Measurements from ENCODE around the gene COPB2.

The COPB2 gene

DNA sequence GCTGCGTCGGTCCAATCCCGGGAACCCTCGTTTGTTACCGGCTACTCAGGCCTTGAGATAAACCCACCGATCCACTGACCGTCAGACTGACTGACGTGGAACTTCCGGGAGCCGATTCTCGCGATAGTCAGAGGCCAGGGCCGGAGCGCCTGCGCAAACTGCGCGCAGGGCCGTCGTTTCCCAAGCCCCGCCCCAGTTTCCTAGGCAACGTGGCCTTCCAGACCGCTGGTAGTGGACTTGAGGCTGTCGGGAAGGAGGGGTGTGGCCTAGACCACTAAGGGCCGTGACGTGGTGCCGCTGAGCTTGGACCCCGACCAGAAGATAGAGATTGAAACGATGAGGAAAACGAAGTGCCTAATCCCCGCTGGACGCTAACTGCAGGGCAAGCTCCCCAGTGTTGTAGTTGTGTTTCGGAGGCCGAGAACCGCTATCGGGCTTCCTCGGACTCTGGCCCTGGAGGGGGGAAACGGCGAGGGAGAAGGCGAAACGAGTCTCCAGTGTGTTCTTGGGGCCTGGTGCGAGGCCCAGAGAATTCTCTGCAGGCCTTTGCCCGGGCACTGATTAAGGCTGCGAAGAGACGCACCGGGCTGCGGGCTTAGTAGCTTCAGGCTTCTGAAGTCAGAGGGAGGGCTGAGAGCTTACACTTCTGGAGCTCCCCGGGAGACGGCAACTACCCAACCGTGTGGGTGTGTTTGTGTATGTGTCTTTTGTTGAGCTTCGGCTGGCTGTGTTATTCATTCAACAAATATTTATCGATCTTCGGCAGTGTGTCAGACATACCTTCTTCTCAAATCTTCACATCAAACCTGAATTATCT lies at the start of gene COPB2:
Gene COPB2, minus strand, starts transcription at position 96 of the 817 bp plus-strand sequence. CDS start 97 bp downstream, outside the sequence.
- H3K9ac ChIP-seq (ENCODE audit: low read length): peak within 1 kb of the TSS; percentile 94
- peak within 1 kb of the TSS; percentile 86 for H3K27ac ChIP-seq (ENCODE audit: low read depth, low read length)
- H3K4me1 ChIP-seq (ENCODE audit: control insufficient read depth, insufficient read depth, low read length): peaks cover 15% of the 10 kb centered on the region
- no peaks in the 10 kb centered on the region for H3K36me3 ChIP-seq (ENCODE audit: control insufficient read depth, insufficient read depth, low read length)
- H3K27me3 ChIP-seq (ENCODE audit: control insufficient read depth, insufficient read depth, low read length): no peaks in the 10 kb centered on the region
- peak within 1 kb of the TSS; percentile 82 for H3K4me3 ChIP-seq (ENCODE audit: low read length)

DNA sequence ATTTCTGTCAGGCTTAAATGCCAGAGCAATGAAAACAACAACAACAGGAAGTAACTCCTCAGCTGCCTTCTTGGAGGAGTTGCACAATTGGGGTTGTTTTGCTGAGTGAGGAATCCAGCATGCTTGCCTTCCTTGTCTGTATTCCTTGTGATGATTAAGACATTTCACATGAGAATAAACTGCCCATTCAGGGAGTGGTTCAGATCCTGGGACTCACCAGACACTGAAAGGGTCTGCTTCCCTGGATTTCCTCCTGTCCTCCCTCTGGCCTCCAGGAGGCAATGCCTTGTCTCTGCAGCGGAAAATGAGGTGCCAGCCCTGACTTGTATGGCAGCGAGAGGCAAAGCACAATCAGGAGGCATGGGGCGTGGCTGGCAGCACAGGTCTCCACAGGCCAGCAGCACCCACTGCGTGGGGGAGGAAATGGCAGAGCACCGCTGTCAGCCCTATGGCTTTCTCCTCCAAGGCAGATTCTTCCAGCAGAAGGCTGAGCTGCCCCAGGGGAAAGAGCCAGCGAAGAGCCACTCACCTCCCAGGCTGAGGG lies 45.4 kb upstream of the COPB2 start:
- Histone ChIP-seq H3K36me3 (ENCODE audit: control insufficient read depth, insufficient read depth, low read length) (no peaks in the 10 kb centered on the region), H3K27ac (ENCODE audit: low read depth, low read length) (no peak overlapping the region), H3K27me3 (ENCODE audit: control insufficient read depth, insufficient read depth, low read length) (no peaks in the 10 kb centered on the region), H3K4me3 (ENCODE audit: low read length) (no peak overlapping the region), H3K9ac (ENCODE audit: low read length) (no peak overlapping the region), H3K4me1 (ENCODE audit: control insufficient read depth, insufficient read depth, low read length) (no peaks in the 10 kb centered on the region)

DNA sequence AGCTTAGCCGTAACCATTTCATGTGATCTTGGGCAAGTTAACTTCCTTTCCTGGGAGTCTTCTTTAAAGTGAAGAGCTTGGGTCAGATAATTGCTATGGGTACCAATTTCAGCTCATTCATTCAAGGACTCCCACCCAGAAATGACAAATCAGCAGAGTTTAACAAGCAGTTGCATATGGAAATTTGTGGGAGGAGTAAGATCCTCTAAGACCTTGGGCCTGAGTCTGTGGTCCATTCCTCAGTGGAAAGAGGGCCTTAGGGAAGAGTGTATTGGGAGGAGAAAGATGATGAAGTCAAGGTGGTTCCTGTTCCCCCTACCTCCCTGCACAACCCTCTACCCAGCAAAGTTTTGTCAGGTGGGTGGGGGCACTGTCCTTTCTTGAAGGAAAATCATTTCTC lies 44.8 kb upstream of the COPB2 start:
- Histone ChIP-seq H3K9ac (ENCODE audit: low read length) (no peak overlapping the region), H3K36me3 (ENCODE audit: control insufficient read depth, insufficient read depth, low read length) (no peaks in the 10 kb centered on the region), H3K27ac (ENCODE audit: low read depth, low read length) (no peak overlapping the region), H3K4me1 (ENCODE audit: control insufficient read depth, insufficient read depth, low read length) (no peaks in the 10 kb centered on the region), H3K27me3 (ENCODE audit: control insufficient read depth, insufficient read depth, low read length) (no peaks in the 10 kb centered on the region), H3K4me3 (ENCODE audit: low read length) (no peak overlapping the region)

GRCh38 chr3:139433089-139433488 lies 43.6 kb upstream of the COPB2 start:
- Histone ChIP-seq H3K4me3 (ENCODE audit: low read length) (no peak overlapping the region), H3K36me3 (ENCODE audit: control insufficient read depth, insufficient read depth, low read length) (no peaks in the 10 kb centered on the region), H3K4me1 (ENCODE audit: control insufficient read depth, insufficient read depth, low read length) (no peaks in the 10 kb centered on the region), H3K9ac (ENCODE audit: low read length) (no peak overlapping the region), H3K27me3 (ENCODE audit: control insufficient read depth, insufficient read depth, low read length) (no peaks in the 10 kb centered on the region), H3K27ac (ENCODE audit: low read depth, low read length) (no peak overlapping the region)

- no peak overlapping the region for H3K27ac ChIP-seq (ENCODE audit: low read depth, low read length)
- H3K4me1 ChIP-seq (ENCODE audit: control insufficient read depth, insufficient read depth, low read length): no peaks in the 10 kb centered on the region
- no peak overlapping the region for H3K4me3 ChIP-seq (ENCODE audit: low read length)
- H3K27me3 ChIP-seq (ENCODE audit: control insufficient read depth, insufficient read depth, low read length): no peaks in the 10 kb centered on the region
- H3K36me3 ChIP-seq (ENCODE audit: control insufficient read depth, insufficient read depth, low read length): no peaks in the 10 kb centered on the region
- no peak overlapping the region for H3K9ac ChIP-seq (ENCODE audit: low read length)
Measured at GRCh38 chr3:139430493-139430892, 41.0 kb upstream of the COPB2 start.

GRCh38 chr3:139427283-139428060 lies 38.0 kb upstream of the COPB2 start:
- H3K9ac ChIP-seq (ENCODE audit: low read length): no peak overlapping the region
- H3K27ac ChIP-seq (ENCODE audit: low read depth, low read length): no peak overlapping the region
- H3K4me3 ChIP-seq (ENCODE audit: low read length): no peak overlapping the region
- H3K4me1 ChIP-seq (ENCODE audit: control insufficient read depth, insufficient read depth, low read length): no peaks in the 10 kb centered on the region
- no peaks in the 10 kb centered on the region for H3K36me3 ChIP-seq (ENCODE audit: control insufficient read depth, insufficient read depth, low read length)
- H3K27me3 ChIP-seq (ENCODE audit: control insufficient read depth, insufficient read depth, low read length): no peaks in the 10 kb centered on the region

DNA sequence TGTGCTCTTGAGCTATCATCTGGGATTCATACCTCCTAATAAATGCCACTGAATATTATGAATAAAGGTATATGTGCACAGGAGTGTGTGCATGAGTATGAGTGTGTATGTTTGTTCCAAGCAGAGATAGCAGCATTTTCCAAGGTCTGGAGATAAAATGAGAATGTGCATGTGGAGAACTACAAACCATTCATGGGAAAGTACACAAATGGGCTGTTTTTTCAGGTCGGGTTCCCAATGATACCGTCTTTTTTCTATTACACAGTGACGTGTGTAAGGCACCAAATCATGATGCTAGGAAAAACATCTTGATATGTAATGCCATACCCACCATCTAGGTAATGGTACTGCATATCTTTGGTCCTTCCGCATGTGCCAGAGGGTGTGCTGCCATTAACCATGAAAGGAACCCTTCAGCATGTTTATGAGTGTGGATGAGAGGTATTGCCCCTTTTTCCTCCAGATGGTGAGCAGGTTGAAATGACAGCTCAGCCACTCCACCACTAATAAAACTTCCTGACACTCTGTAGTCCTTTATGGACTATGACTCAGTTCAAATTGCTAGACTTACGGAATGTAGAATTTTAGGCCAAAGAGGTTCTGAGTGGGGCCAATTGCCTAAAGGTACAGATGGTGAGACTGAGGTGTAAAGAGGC lies 36.4 kb upstream of the COPB2 start:
- Histone ChIP-seq H3K4me1 (ENCODE audit: control insufficient read depth, insufficient read depth, low read length) (no peaks in the 10 kb centered on the region), H3K9ac (ENCODE audit: low read length) (no peak overlapping the region), H3K27me3 (ENCODE audit: control insufficient read depth, insufficient read depth, low read length) (no peaks in the 10 kb centered on the region), H3K4me3 (ENCODE audit: low read length) (no peak overlapping the region), H3K36me3 (ENCODE audit: control insufficient read depth, insufficient read depth, low read length) (no peaks in the 10 kb centered on the region), H3K27ac (ENCODE audit: low read depth, low read length) (no peak overlapping the region)

GRCh38 chr3:139423232-139423631 lies 33.8 kb upstream of the COPB2 start:
- Histone ChIP-seq H3K27ac (ENCODE audit: low read depth, low read length) (no peak overlapping the region), H3K27me3 (ENCODE audit: control insufficient read depth, insufficient read depth, low read length) (no peaks in the 10 kb centered on the region), H3K4me1 (ENCODE audit: control insufficient read depth, insufficient read depth, low read length) (no peaks in the 10 kb centered on the region), H3K4me3 (ENCODE audit: low read length) (no peak overlapping the region), H3K9ac (ENCODE audit: low read length) (no peak overlapping the region), H3K36me3 (ENCODE audit: control insufficient read depth, insufficient read depth, low read length) (no peaks in the 10 kb centered on the region)

- no peaks in the 10 kb centered on the region for H3K4me1 ChIP-seq (ENCODE audit: control insufficient read depth, insufficient read depth, low read length)
- H3K27me3 ChIP-seq (ENCODE audit: control insufficient read depth, insufficient read depth, low read length): no peaks in the 10 kb centered on the region
- H3K36me3 ChIP-seq (ENCODE audit: control insufficient read depth, insufficient read depth, low read length): no peaks in the 10 kb centered on the region
- H3K4me3 ChIP-seq (ENCODE audit: low read length): no peak overlapping the region
- no peak overlapping the region for H3K9ac ChIP-seq (ENCODE audit: low read length)
- no peak overlapping the region for H3K27ac ChIP-seq (ENCODE audit: low read depth, low read length)
Measured at GRCh38 chr3:139421460-139421859, 32.0 kb upstream of the COPB2 start.

GRCh38 chr3:139421040-139421439 lies 31.6 kb upstream of the COPB2 start:
- H3K9ac ChIP-seq (ENCODE audit: low read length): no peak overlapping the region
- H3K4me3 ChIP-seq (ENCODE audit: low read length): no peak overlapping the region
- H3K4me1 ChIP-seq (ENCODE audit: control insufficient read depth, insufficient read depth, low read length): no peaks in the 10 kb centered on the region
- no peaks in the 10 kb centered on the region for H3K27me3 ChIP-seq (ENCODE audit: control insufficient read depth, insufficient read depth, low read length)
- no peak overlapping the region for H3K27ac ChIP-seq (ENCODE audit: low read depth, low read length)
- H3K36me3 ChIP-seq (ENCODE audit: control insufficient read depth, insufficient read depth, low read length): no peaks in the 10 kb centered on the region

DNA sequence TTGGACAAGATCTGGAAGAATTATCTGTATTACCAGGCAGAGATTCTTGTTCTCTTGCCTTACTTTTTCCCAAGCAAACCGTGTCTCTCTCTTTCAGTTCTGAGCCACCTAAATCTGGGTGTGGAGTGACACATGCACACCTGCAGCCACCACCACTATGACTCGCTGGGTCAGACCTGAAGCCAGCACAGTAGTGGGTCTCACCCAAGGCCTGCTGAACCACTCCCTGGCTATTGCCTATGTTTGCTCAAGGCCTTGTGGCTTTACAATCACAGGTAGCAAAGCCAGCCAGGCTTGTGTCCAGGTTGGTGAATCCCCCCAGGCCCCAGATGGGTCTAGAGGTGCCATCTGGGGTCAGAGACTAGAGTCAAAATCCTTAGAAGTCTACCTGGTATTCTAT lies 28.7 kb upstream of the COPB2 start:
- H3K27me3 ChIP-seq (ENCODE audit: control insufficient read depth, insufficient read depth, low read length): no peaks in the 10 kb centered on the region
- no peak overlapping the region for H3K4me3 ChIP-seq (ENCODE audit: low read length)
- no peaks in the 10 kb centered on the region for H3K4me1 ChIP-seq (ENCODE audit: control insufficient read depth, insufficient read depth, low read length)
- no peak overlapping the region for H3K9ac ChIP-seq (ENCODE audit: low read length)
- H3K27ac ChIP-seq (ENCODE audit: low read depth, low read length): no peak overlapping the region
- no peaks in the 10 kb centered on the region for H3K36me3 ChIP-seq (ENCODE audit: control insufficient read depth, insufficient read depth, low read length)

DNA sequence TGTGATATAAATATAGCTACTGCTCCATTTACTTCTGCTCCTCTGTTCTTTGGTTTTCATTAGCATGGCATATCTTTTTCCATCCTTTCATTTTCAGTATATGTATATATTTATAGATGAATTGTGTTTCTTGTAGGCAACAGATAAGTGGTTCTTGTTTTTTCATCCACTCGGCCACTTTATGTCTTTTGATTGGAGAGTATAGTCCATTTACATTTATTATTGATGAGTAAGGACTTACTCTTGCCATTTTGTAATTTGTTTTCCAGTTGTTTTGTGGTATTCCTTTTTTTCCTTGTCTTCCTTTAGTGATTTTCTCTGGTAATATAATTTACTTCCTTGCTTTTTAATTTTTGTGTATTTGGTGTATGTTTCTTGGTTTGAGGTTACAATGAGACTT lies 26.8 kb upstream of the COPB2 start:
- no peak overlapping the region for H3K27ac ChIP-seq (ENCODE audit: low read depth, low read length)
- H3K27me3 ChIP-seq (ENCODE audit: control insufficient read depth, insufficient read depth, low read length): no peaks in the 10 kb centered on the region
- H3K36me3 ChIP-seq (ENCODE audit: control insufficient read depth, insufficient read depth, low read length): no peaks in the 10 kb centered on the region
- no peak overlapping the region for H3K9ac ChIP-seq (ENCODE audit: low read length)
- no peaks in the 10 kb centered on the region for H3K4me1 ChIP-seq (ENCODE audit: control insufficient read depth, insufficient read depth, low read length)
- H3K4me3 ChIP-seq (ENCODE audit: low read length): no peak overlapping the region

Data from rectal smooth muscle tissue (tissue), 1 donor.